D341Med (cell line): Measurements from ENCODE around the gene POMC.
"Not testable (repeated sequence)": the region's sequence is repeated elsewhere in the genome, so short reads cannot be mapped to it uniquely, and the experiment has no call there.

Experiments
- DNase-seq: peaks from one replicate; pipeline ENCODE4 v3.0.0; 2012; ENCODE audit warnings: low spot score

The POMC gene

GRCh38 chr2:25168256-25169072, at the start of gene POMC:
TSS of gene POMC (minus strand) at chr2:25168580. CDS start at chr2:25164772, 3,808 bp downstream.
- peak; percentile 56 for DNase-seq

GRCh38 chr2:25218100-25218499, 49.7 kb upstream of the POMC start:
- DNase-seq, result no peak

- DNase-seq, result no peak
Measured at GRCh38 chr2:25215948-25216679, 47.7 kb upstream of the POMC start.

- no peak for DNase-seq
Measured at GRCh38 chr2:25215232-25215631, 46.9 kb upstream of the POMC start.

- no peak for DNase-seq
Measured at GRCh38 chr2:25213229-25213628, 44.8 kb upstream of the POMC start.

- not testable (repeated sequence) for DNase-seq
Measured at GRCh38 chr2:25210923-25211322, 42.5 kb upstream of the POMC start.

- peak; percentile 7 for DNase-seq
Measured at GRCh38 chr2:25207078-25207545, 38.7 kb upstream of the POMC start.

- peak; percentile 22 for DNase-seq
Measured at GRCh38 chr2:25204190-25204838, 35.9 kb upstream of the POMC start.

- DNase-seq, result no peak
Measured at GRCh38 chr2:25202275-25202674, 33.9 kb upstream of the POMC start.

GRCh38 chr2:25201794-25202193, 33.4 kb upstream of the POMC start:
- DNase-seq, result peak; percentile 6

GRCh38 chr2:25201265-25201664, 32.9 kb upstream of the POMC start:
- no peak for DNase-seq

- DNase-seq, result no peak
Measured at GRCh38 chr2:25198576-25198975, 30.2 kb upstream of the POMC start.

- no peak for DNase-seq
Measured at GRCh38 chr2:25198209-25198525, 29.8 kb upstream of the POMC start.

GRCh38 chr2:25197336-25198208, 29.2 kb upstream of the POMC start:
- peak; percentile 14 for DNase-seq

- no peak for DNase-seq
Measured at GRCh38 chr2:25194576-25195122, 26.3 kb upstream of the POMC start.

- no peak for DNase-seq
Measured at GRCh38 chr2:25190536-25190935, 22.2 kb upstream of the POMC start.

- DNase-seq, result no peak
Measured at GRCh38 chr2:25188405-25188804, 20.0 kb upstream of the POMC start.

- no peak for DNase-seq
Measured at GRCh38 chr2:25187729-25188350, 19.5 kb upstream of the POMC start.

GRCh38 chr2:25184254-25184653, 15.9 kb upstream of the POMC start:
- DNase-seq, result no peak

- no peak for DNase-seq
Measured at GRCh38 chr2:25178976-25179375, 10.6 kb upstream of the POMC start.

GRCh38 chr2:25177211-25177611, 8.8 kb upstream of the POMC start:
- no peak for DNase-seq
